PC-3 (cell line): ENCODE measurements around the gene DYNC1I1. TPM values are rescaled to one million over a fixed set of nuclear protein-coding genes. Genes with fewer than 3 reads are reported as not detected.

Experiments
- ATAC-seq: fragments of 200-7000 bp; cut with Tn5 transposase; 2 replicates; pipeline ENCODE4 v1.9.1; 2020; ENCODE audit warnings: mild to moderate bottlenecking, moderate library complexity
- BruUV-seq: library from RNA; stranded (reverse); fragments of 400-500 nt; replicated peaks from 2 replicates; lab custom pipeline; 2021; lab: Mats Ljungman, UMichigan
- CTCF ChIA-PET: fragments of 300-600 bp; sonication (Branson Sonifier 250); formaldehyde crosslinking; loops from one replicate; lab custom pipeline; 2022; ENCODE audit warnings: antibody characterized with exemption; lab: Charles Lee
- POLR2A ChIA-PET: fragments of 300-600 bp; sonication (Branson Sonifier 250); formaldehyde crosslinking; loops from one replicate; lab custom pipeline; 2022; ENCODE audit warnings: antibody characterized with exemption; ENCODE audit not compliant: unreplicated experiment; lab: Charles Lee
- DNase-seq: peaks from one replicate; pipeline ENCODE4 v3.0.0-alpha.2; 2015
- H2AFZ ChIP-seq: fragments of 300-600 bp; sonication (generic); 2 replicates; pipeline ENCODE4 v1.6.0; 2016; ENCODE audit warnings: antibody characterized with exemption, low read length
- H3F3A ChIP-seq: fragments of 300-600 bp; sonication (generic); one replicate; pipeline ENCODE4 v1.6.0; 2017; ENCODE audit warnings: antibody characterized with exemption, low read length, control low read depth, mild to moderate bottlenecking; ENCODE audit not compliant: unreplicated experiment
- H3K27ac ChIP-seq: fragments of 300-600 bp; sonication (generic); 2 replicates; pipeline ENCODE4 v1.5.1; 2016; ENCODE audit warnings: mild to moderate bottlenecking, low read length
- H3K27me3 ChIP-seq: fragments of 300-600 bp; sonication (generic); 2 replicates; pipeline ENCODE4 v1.6.1; 2016; ENCODE audit warnings: low read length, mixed read lengths
- H3K36me3 ChIP-seq: fragments of 300-600 bp; sonication (generic); 2 replicates; pipeline ENCODE4 v1.6.1; 2016; ENCODE audit warnings: low read depth, mixed run types, low read length, mixed read lengths
- H3K4me1 ChIP-seq: fragments of 300-600 bp; sonication (generic); 2 replicates; pipeline ENCODE4 v1.5.1; 2016; ENCODE audit warnings: low read length; ENCODE audit not compliant: insufficient read depth
- H3K4me2 ChIP-seq: fragments of 300-600 bp; sonication (generic); 2 replicates; pipeline ENCODE4 v1.6.0; 2016; ENCODE audit warnings: low read length
- H3K4me3 ChIP-seq: fragments of 300-600 bp; sonication (generic); 2 replicates; pipeline ENCODE4 v1.5.1; 2016; ENCODE audit warnings: mild to moderate bottlenecking, low read length, mixed read lengths
- H3K79me2 ChIP-seq: fragments of 300-600 bp; sonication (generic); 2 replicates; pipeline ENCODE4 v1.6.1; 2017; ENCODE audit warnings: low read length, mixed read lengths
- H3K9ac ChIP-seq: fragments of 300-600 bp; sonication (generic); 2 replicates; pipeline ENCODE4 v1.6.0; 2016; ENCODE audit warnings: mild to moderate bottlenecking, low read length
- H3K9me2 ChIP-seq: fragments of 300-600 bp; sonication (generic); replicated peaks from 2 replicates; pipeline ENCODE4 v1.6.1; 2016; ENCODE audit warnings: mixed run types, low read length, mixed read lengths
- H3K9me3 ChIP-seq: fragments of 300-600 bp; sonication (generic); 2 replicates; pipeline ENCODE4 v1.6.1; 2016; ENCODE audit warnings: low read length, mixed read lengths
- H4K20me1 ChIP-seq: fragments of 300-600 bp; sonication (generic); 2 replicates; pipeline ENCODE4 v1.6.1; 2016; ENCODE audit warnings: low read length, mixed read lengths
- EZH2 ChIP-seq: fragments of 300-600 bp; sonication (generic); IDR thresholded peaks from one replicate; pipeline ENCODE4 v1.6.1; 2017; ENCODE audit warnings: antibody characterized with exemption, mild to moderate bottlenecking, low read length; ENCODE audit not compliant: unreplicated experiment
- EZH2phosphoT487 ChIP-seq: fragments of 300-600 bp; sonication (generic); IDR thresholded peaks from 2 replicates; pipeline ENCODE4 v1.6.1; 2018; ENCODE audit warnings: mild to moderate bottlenecking, antibody characterized with exemption, low read length, borderline replicate concordance
- intact Hi-C: fragments of 100-400 bp; cut with micrococcal nuclease; formaldehyde crosslinking; loops from 2 replicates; pipeline ENCODE4 v1.9.0; 2023
- total RNA-seq: library from RNA; depleted of rRNA; stranded (reverse); fragments of >200 nt; gene quantifications from 2 replicates; pipeline ENCODE4 v1.2.3, GENCODE V29; 2014
- TF ChIP-seq, protein P1 (sequence below): fragments of 300-600 bp; sonication (generic); conservative IDR thresholded peaks from 2 replicates; pipeline ENCODE4 v1.5.1; 2017; ENCODE audit warnings: antibody characterized with exemption, low read depth, mild to moderate bottlenecking, low read length

Gene DYNC1I1
- total RNA-seq, 1 experiment from 2014 or later, result 2.4 TPM

DNA sequence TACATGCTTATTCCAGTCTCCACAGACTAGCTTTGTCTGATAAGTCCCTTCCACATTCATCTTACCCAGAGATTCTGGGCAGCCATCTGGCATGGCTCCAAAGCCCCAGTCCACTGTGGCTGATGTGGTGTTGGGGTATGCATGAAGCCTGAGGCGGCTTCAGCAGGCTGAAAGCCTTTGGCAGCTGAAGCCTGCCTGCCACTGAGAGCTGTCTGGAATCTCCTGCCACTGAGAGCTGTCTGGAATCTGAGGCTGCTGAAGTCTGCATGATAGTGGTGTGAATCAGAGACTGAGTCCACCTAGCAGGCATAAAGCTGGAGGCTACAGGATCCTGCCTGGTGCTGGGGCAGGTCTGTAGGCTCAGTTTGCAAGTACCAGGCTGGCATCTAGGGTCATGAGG, 87.1 kb downstream of the DYNC1I1 start:
- no peaks in the 10 kb centered on the region for H3K79me2 ChIP-seq
- H2AFZ ChIP-seq, result no peak overlapping the region
- no peaks in the 10 kb centered on the region for H3K27me3 ChIP-seq
- no TSS peak for BruUV-seq
- ChIA-PET POLR2A (no interaction called here), CTCF (interaction anchor here (0.5 kb wide), 1 partner anchor 17 kb away, joined by 3 read pairs; no protein-coding TSS in a partner anchor)
- no peaks in the 10 kb centered on the region for H4K20me1 ChIP-seq
- H3K9ac ChIP-seq, result no peak overlapping the region
- intact Hi-C loops, result no loop called here
- DNase-seq (peak; percentile 31), ATAC-seq (no peak)
- no peaks in the 10 kb centered on the region for H3K9me3 ChIP-seq
- no peaks in the 10 kb centered on the region for H3K36me3 ChIP-seq
- H3K9me2 ChIP-seq, result no peaks in the 10 kb centered on the region
- TF ChIP-seq, protein P1, sequence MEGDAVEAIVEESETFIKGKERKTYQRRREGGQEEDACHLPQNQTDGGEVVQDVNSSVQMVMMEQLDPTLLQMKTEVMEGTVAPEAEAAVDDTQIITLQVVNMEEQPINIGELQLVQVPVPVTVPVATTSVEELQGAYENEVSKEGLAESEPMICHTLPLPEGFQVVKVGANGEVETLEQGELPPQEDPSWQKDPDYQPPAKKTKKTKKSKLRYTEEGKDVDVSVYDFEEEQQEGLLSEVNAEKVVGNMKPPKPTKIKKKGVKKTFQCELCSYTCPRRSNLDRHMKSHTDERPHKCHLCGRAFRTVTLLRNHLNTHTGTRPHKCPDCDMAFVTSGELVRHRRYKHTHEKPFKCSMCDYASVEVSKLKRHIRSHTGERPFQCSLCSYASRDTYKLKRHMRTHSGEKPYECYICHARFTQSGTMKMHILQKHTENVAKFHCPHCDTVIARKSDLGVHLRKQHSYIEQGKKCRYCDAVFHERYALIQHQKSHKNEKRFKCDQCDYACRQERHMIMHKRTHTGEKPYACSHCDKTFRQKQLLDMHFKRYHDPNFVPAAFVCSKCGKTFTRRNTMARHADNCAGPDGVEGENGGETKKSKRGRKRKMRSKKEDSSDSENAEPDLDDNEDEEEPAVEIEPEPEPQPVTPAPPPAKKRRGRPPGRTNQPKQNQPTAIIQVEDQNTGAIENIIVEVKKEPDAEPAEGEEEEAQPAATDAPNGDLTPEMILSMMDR, result no peak
- TF ChIP-seq EZH2phosphoT487, result no peak
- no peak for TF ChIP-seq EZH2
- no peaks in the 10 kb centered on the region for H3F3A ChIP-seq
- H3K27ac ChIP-seq, result no peak overlapping the region
- no peaks in the 10 kb centered on the region; the same call in 1 of the 2 replicates for H3K4me1 ChIP-seq
- no peak overlapping the region for H3K4me2 ChIP-seq
- no peak overlapping the region for H3K4me3 ChIP-seq

DNA sequence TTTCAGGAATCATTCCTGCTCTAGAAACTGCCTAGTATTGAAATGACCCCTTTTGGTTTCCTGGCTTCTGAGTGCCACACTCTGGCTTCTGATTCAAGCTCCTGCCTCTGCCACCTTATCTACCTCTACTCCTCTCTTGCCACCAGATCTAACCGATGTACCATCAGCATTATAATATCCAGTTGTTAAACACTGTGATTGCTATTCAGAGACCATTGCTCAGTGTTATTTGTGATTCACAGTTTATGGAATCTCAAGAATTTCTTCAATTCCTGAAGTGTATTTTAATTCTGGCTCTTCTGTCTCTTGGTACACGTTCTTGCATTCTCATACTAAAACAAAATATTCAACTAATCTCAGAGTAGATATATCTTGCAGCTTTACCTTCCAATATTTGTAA, 88.7 kb downstream of the DYNC1I1 start:
- no peak overlapping the region for H3K9ac ChIP-seq
- H3K4me3 ChIP-seq, result no peak overlapping the region
- no peaks in the 10 kb centered on the region for H3F3A ChIP-seq
- H3K36me3 ChIP-seq, result no peaks in the 10 kb centered on the region
- H4K20me1 ChIP-seq, result no peaks in the 10 kb centered on the region
- H3K4me2 ChIP-seq, result no peak overlapping the region
- TF ChIP-seq EZH2 (no peak), EZH2phosphoT487 (no peak)
- TF ChIP-seq, protein P1, result no peak
- no peaks in the 10 kb centered on the region for H3K9me2 ChIP-seq
- ATAC-seq, result no peak
- H2AFZ ChIP-seq, result no peak overlapping the region
- peak; percentile 9 for DNase-seq
- ChIA-PET CTCF (no interaction called here), POLR2A (no interaction called here)
- H3K4me1 ChIP-seq, result peaks cover 7% of the 10 kb centered on the region; the same call in 1 of the 2 replicates
- H3K9me3 ChIP-seq, result no peaks in the 10 kb centered on the region
- H3K79me2 ChIP-seq, result no peaks in the 10 kb centered on the region
- intact Hi-C loops, result loop anchor here (10.0 kb wide), 1 partner anchor 346 kb away; no protein-coding TSS in a partner anchor
- H3K27ac ChIP-seq, result no peak overlapping the region
- no TSS peak for BruUV-seq
- no peaks in the 10 kb centered on the region for H3K27me3 ChIP-seq

DNA sequence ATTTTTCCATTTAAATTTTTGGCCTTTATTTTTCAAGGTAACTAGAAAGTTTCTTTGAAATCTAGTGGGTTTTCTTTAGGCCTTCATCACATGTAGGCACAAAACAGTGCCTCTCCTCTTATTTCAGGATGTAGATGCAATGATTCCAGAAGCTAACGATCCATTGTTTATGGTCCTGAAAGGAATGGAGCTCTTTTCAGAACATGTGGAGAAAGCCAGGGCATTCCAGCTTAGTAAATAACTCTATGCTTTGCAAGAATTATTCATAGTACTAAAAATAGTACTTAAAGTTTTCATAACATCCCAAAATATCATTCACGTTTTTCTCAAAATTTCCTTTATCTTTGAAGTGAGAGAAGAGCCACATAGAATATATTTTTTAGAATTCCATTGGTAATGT, 91.3 kb downstream of the DYNC1I1 start:
- no peak for DNase-seq
- peaks cover 7% of the 10 kb centered on the region; the same call in 1 of the 2 replicates for H3K4me1 ChIP-seq
- ChIA-PET CTCF (interaction anchor here (1.2 kb wide), 1 partner anchor 140 kb away, joined by 3 read pairs; no protein-coding TSS in a partner anchor), POLR2A (interaction anchor here (0.6 kb wide), 1 partner anchor 139 kb away, joined by 5 read pairs; no protein-coding TSS in a partner anchor)
- no peaks in the 10 kb centered on the region for H3F3A ChIP-seq
- BruUV-seq, result no TSS peak
- TF ChIP-seq EZH2phosphoT487, result no peak
- TF ChIP-seq EZH2, result no peak
- TF ChIP-seq, protein P1, result no peak
- no peak overlapping the region for H3K9ac ChIP-seq
- H3K4me3 ChIP-seq, result no peak overlapping the region
- no peaks in the 10 kb centered on the region for H3K79me2 ChIP-seq
- H3K36me3 ChIP-seq, result no peaks in the 10 kb centered on the region
- no peak for ATAC-seq
- no peak overlapping the region for H2AFZ ChIP-seq
- no peaks in the 10 kb centered on the region for H3K9me2 ChIP-seq
- intact Hi-C loops, result loop anchor here (10.0 kb wide), 1 partner anchor 349 kb away; no protein-coding TSS in a partner anchor
- no peak overlapping the region for H3K4me2 ChIP-seq
- no peak overlapping the region for H3K27ac ChIP-seq
- no peaks in the 10 kb centered on the region for H4K20me1 ChIP-seq
- no peaks in the 10 kb centered on the region for H3K9me3 ChIP-seq
- no peaks in the 10 kb centered on the region for H3K27me3 ChIP-seq
